Measurements from ENCODE around the gene CABP2. TPM values are rescaled to one million over a fixed set of nuclear protein-coding genes. Genes with fewer than 3 reads are reported as not detected.

The CABP2 gene
- total and polyA plus RNA-seq, 8 donors = not detected

GRCh38 chr11:67542971-67543370 lies 19.7 kb upstream of the CABP2 start:
- ATAC-seq = no peak
- no peak overlapping the region for H3K27ac ChIP-seq
- H3K27me3 ChIP-seq = no peaks in the 10 kb centered on the region
- no peak for DNase-seq
- intact Hi-C loops (cut with DNase I) = no loop called here
- H3K9me3 ChIP-seq = no peaks in the 10 kb centered on the region
- H3K4me3 ChIP-seq = no peak overlapping the region
- H3K36me3 ChIP-seq = no peaks in the 10 kb centered on the region
- no peak for TF ChIP-seq CTCF (IDR thresholded peaks at IDR 0.05)
- no peaks in the 10 kb centered on the region for H3K4me1 ChIP-seq

- ATAC-seq (no peak), DNase-seq (no peak)
- Histone ChIP-seq H3K4me3 (no peak overlapping the region), H3K27ac (no peak overlapping the region), H3K9me3 (no peaks in the 10 kb centered on the region), H3K36me3 (no peaks in the 10 kb centered on the region), H3K4me1 (no peaks in the 10 kb centered on the region), H3K27me3 (no peaks in the 10 kb centered on the region)
- intact Hi-C loops (cut with DNase I) = no loop called here
- no peak for TF ChIP-seq CTCF (IDR thresholded peaks at IDR 0.05)
Measured at GRCh38 chr11:67542169-67542568, 18.9 kb upstream of the CABP2 start.

- ATAC-seq = no peak
- intact Hi-C loops (cut with DNase I) = no loop called here
Measured at GRCh38 chr11:67541198-67541597, 18.0 kb upstream of the CABP2 start.

GRCh38 chr11:67539550-67539949 lies 16.3 kb upstream of the CABP2 start:
- intact Hi-C loops (cut with DNase I) = no loop called here
- no peak for TF ChIP-seq CTCF (IDR thresholded peaks at IDR 0.05)
- no peaks in the 10 kb centered on the region for H3K4me1 ChIP-seq
- H3K4me3 ChIP-seq = no peak overlapping the region
- H3K36me3 ChIP-seq = no peaks in the 10 kb centered on the region
- ATAC-seq = no peak
- no peaks in the 10 kb centered on the region for H3K27me3 ChIP-seq
- no peak overlapping the region for H3K27ac ChIP-seq
- no peak for DNase-seq
- peaks cover 0 to 5% of the 10 kb centered on the region in 2 donors for H3K9me3 ChIP-seq

More at GRCh38 chr11:67541198-67541597, 18.0 kb upstream of the CABP2 start:
- Histone ChIP-seq H3K9me3 (no peaks in the 10 kb centered on the region), H3K27me3 (no peaks in the 10 kb centered on the region), H3K27ac (no peak overlapping the region), H3K4me3 (no peak overlapping the region), H3K36me3 (no peaks in the 10 kb centered on the region), H3K4me1 (no peaks in the 10 kb centered on the region)
- TF ChIP-seq CTCF (IDR thresholded peaks at IDR 0.05) = no peak
- no peak for DNase-seq

- no peak overlapping the region for H3K4me3 ChIP-seq
- ATAC-seq (no peak), DNase-seq (no peak)
- H3K9me3 ChIP-seq = peaks cover 0 to 11% of the 10 kb centered on the region in 2 donors
- intact Hi-C loops (cut with DNase I) = no loop called here
- H3K27me3 ChIP-seq = no peaks in the 10 kb centered on the region
- no peaks in the 10 kb centered on the region for H3K4me1 ChIP-seq
- H3K27ac ChIP-seq = no peak overlapping the region
- no peaks in the 10 kb centered on the region for H3K36me3 ChIP-seq
- no peak for TF ChIP-seq CTCF (IDR thresholded peaks at IDR 0.05)
Measured at GRCh38 chr11:67538823-67539505, 15.7 kb upstream of the CABP2 start.
